ENCODE data around the gene CORT.
"Not testable (repeated sequence)": the region's sequence is repeated elsewhere in the genome, so short reads cannot be mapped to it uniquely, and the experiment has no call there.

DNA sequence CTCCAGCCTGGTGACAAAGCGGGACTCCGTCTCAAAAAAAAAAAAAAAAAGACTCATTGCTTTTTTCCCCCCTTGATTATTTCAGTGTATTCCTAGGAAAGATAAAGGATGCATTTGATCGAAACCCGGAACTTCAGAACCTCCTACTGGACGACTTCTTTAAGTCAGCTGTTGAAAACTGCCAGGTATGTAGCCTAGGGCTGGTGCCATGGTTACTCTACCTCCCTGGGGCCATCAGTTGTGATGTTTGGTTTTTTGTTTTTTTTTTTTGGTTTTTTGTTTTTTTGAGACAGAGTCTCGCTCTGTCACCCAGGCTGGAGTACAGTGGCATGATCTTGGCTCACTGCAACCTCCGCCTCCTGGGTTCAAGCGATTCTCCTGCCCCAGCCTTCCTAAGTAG, 31.1 kb upstream of the CORT start:
- TF ChIP-seq POLR2A (IDR thresholded peaks at IDR 0.05), result not testable (repeated sequence)
- TF ChIP-seq, protein P1, sequence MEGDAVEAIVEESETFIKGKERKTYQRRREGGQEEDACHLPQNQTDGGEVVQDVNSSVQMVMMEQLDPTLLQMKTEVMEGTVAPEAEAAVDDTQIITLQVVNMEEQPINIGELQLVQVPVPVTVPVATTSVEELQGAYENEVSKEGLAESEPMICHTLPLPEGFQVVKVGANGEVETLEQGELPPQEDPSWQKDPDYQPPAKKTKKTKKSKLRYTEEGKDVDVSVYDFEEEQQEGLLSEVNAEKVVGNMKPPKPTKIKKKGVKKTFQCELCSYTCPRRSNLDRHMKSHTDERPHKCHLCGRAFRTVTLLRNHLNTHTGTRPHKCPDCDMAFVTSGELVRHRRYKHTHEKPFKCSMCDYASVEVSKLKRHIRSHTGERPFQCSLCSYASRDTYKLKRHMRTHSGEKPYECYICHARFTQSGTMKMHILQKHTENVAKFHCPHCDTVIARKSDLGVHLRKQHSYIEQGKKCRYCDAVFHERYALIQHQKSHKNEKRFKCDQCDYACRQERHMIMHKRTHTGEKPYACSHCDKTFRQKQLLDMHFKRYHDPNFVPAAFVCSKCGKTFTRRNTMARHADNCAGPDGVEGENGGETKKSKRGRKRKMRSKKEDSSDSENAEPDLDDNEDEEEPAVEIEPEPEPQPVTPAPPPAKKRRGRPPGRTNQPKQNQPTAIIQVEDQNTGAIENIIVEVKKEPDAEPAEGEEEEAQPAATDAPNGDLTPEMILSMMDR (IDR thresholded peaks at IDR 0.05), result not testable (repeated sequence)
